Right lobe of liver (tissue), 6 donors: ENCODE results near the gene OR52N5. TPM values are rescaled to one million over a fixed set of nuclear protein-coding genes. Genes with fewer than 3 reads are reported as not detected.

Experiments used
- ATAC-seq, 4 donors: fragments of 200-7000 bp; cut with Tn5 transposase; one replicate each; pipeline ENCODE4 v1.9.1; 2020; ENCODE audit warnings: mild to moderate bottlenecking in 4 of 4, moderate library complexity in 4 of 4
- DNase-seq, 3 donors: peaks; one replicate each; pipeline ENCODE4 v3.0.0-alpha.2; 2020
- H3K27ac ChIP-seq, 3 donors: fragments of 200-600 bp; one replicate each; pipeline ENCODE4 v1.8.0; 2022
- H3K27me3 ChIP-seq, 2 donors: fragments of 200-600 bp; one replicate each; pipeline ENCODE4 v1.8.0; 2022
- H3K36me3 ChIP-seq, 4 donors: fragments of 200-600 bp; sonication (generic) in 1 of 4; one replicate each; pipeline versions ENCODE4 v1.5.1 to v1.8.0; 2017 to 2022; ENCODE audit warnings: control low read depth in 1 of 4
- H3K4me1 ChIP-seq, 4 donors: fragments of 200-600 bp; sonication (generic) in 1 of 4; one replicate each; pipeline versions ENCODE4 v1.5.1 to v1.8.0; 2017 to 2022; ENCODE audit warnings: control low read depth in 1 of 4
- H3K4me3 ChIP-seq, 3 donors: fragments of 200-600 bp; one replicate each; pipeline ENCODE4 v1.8.0; 2022
- H3K9me3 ChIP-seq, 4 donors: fragments of 200-600 bp; sonication (generic) in 1 of 4; one replicate each; pipeline versions ENCODE4 v1.5.1 to v1.8.0; 2017 to 2022; ENCODE audit warnings: control low read depth in 1 of 4
- CTCF ChIP-seq, 4 donors: fragments of 200-600 bp in 3 of 4; fragments of 450-650 bp in 1 of 4; IDR thresholded peaks; one replicate each; pipeline versions ENCODE4 v1.5.1 to v1.8.0; 2016 to 2022; ENCODE audit warnings: antibody characterized with exemption in 4 of 4, mild to moderate bottlenecking in 2 of 4
- POLR2A ChIP-seq: fragments of 450-650 bp; IDR thresholded peaks from one replicate; pipeline ENCODE4 v1.6.1; 2017; ENCODE audit warnings: antibody characterized with exemption, mild to moderate bottlenecking
- WGBS: methylation state at CpG from one replicate; pipeline ENCODE4 v1.1.6; 2018; ENCODE audit warnings: low coverage, low lambda C conversion rate; ENCODE audit not compliant: insufficient coverage; ENCODE audit errors: missing lambda C conversion rate; 5-methylcytosine and 5-hydroxymethylcytosine counted together
- intact Hi-C, 2 donors: fragments of 100-400 bp; cut with DNase I; formaldehyde crosslinking; loops; one replicate each; pipeline versions ENCODE4 v1.11.2 to v1.14.1; 2022
- total RNA-seq, 6 experiments: library from RNA; depleted of rRNA in 2 of 6; stranded (reverse); fragments of >200 nt in 2 of 6; fragmentation: NEBNext Ultra II Directional in 3 of 6; extraction: Animal tissue kit (Norgen Biotek cat#: 25700) in 3 of 6; gene quantifications; one replicate each; pipeline versions ENCODE4 v1.1.0 to v1.2.4, GENCODE V29; 2016 to 2023
- donor health status: DM: no; HTN: yes; CAD: no.
- donor health status: DM: no; HTN: no; CAD: no.
- donor health status: DM: no; HTN: no; CAD: no.
- donor health status: DM: no; HTN: yes; CAD: no.
- donor health status: DM: no; HTN: yes; CAD: no.

The OR52N5 gene
- total RNA-seq, 6 experiments from 2014 or later, result not detected

- H3K4me1 ChIP-seq, result peaks cover 0 to 4% (median 0%) of the 10 kb centered on the region in 4 donors
- no peak overlapping the region for H3K4me3 ChIP-seq
- H3K36me3 ChIP-seq, result no peaks in the 10 kb centered on the region
- no peaks in the 10 kb centered on the region for H3K27me3 ChIP-seq
- 73% methylated on average over 5 of the region's 5 CpGs for WGBS
- DNase-seq, result no peak
- H3K9me3 ChIP-seq, result no peaks in the 10 kb centered on the region
- intact Hi-C loops, result no loop called here
- TF ChIP-seq CTCF (IDR thresholded peaks at IDR 0.05) (no peak), POLR2A (no peak)
- no peak for ATAC-seq
- no peak overlapping the region for H3K27ac ChIP-seq
These were observed 20.8 kb upstream of the OR52N5 start for GRCh38 chr11:5803982-5804381.

- TF ChIP-seq POLR2A (no peak), CTCF (IDR thresholded peaks at IDR 0.05) (no peak)
- WGBS, result 74% methylated on average over 6 of the region's 6 CpGs
- no peak for DNase-seq
- Histone ChIP-seq H3K4me1 (no peaks in the 10 kb centered on the region), H3K9me3 (no peaks in the 10 kb centered on the region), H3K27me3 (no peaks in the 10 kb centered on the region), H3K4me3 (no peak overlapping the region), H3K27ac (no peak overlapping the region), H3K36me3 (no peaks in the 10 kb centered on the region)
- ATAC-seq, result no peak
- intact Hi-C loops, result no loop called here
These were observed 13.4 kb upstream of the OR52N5 start for GRCh38 chr11:5796541-5796940.

- no peak for DNase-seq
- intact Hi-C loops, result no loop called here
- Histone ChIP-seq H3K9me3 (no peaks in the 10 kb centered on the region), H3K27ac (no peak within 1 kb of the TSS), H3K4me3 (no peak within 1 kb of the TSS), H3K27me3 (no peaks in the 10 kb centered on the region), H3K4me1 (no peaks in the 10 kb centered on the region), H3K36me3 (no peaks in the 10 kb centered on the region)
- ATAC-seq, result no peak
- TF ChIP-seq POLR2A, result no peak
- no peak for TF ChIP-seq CTCF (IDR thresholded peaks at IDR 0.05)
- WGBS, result 56% methylated on average over 3 of the region's 3 CpGs
These were observed 8.0 kb upstream of the OR52N5 start, which contains the start of gene OR52N1 for GRCh38 chr11:5791165-5791564. Gene OR52N1 (minus strand): TSS chr11:5791265. CDS start chr11:5788816, 2,449 bp downstream.

- DNase-seq (no peak), ATAC-seq (no peak)
- WGBS, result 60% methylated on average over 1 of the region's 1 CpG
- intact Hi-C loops, result no loop called here
- no peaks in the 10 kb centered on the region for H3K27me3 ChIP-seq
- no peaks in the 10 kb centered on the region for H3K9me3 ChIP-seq
- no peak for TF ChIP-seq CTCF (IDR thresholded peaks at IDR 0.05)
- no peak for TF ChIP-seq POLR2A
- no peak overlapping the region for H3K4me3 ChIP-seq
- no peak overlapping the region for H3K27ac ChIP-seq
- H3K36me3 ChIP-seq, result no peaks in the 10 kb centered on the region
- no peaks in the 10 kb centered on the region for H3K4me1 ChIP-seq
These were observed 16.1 kb downstream of the OR52N5 start for GRCh38 chr11:5767056-5767455.

GRCh38 chr11:5753943-5754342 is 29.2 kb downstream of the OR52N5 start, which contains the start of gene OR52N4:
Gene OR52N4 (plus strand): TSS chr11:5754243. CDS start chr11:5754741, 498 bp downstream.
- 83% methylated on average over 1 of the region's 1 CpG for WGBS
- ATAC-seq (no peak), DNase-seq (no peak)
- H3K9me3 ChIP-seq, result no peaks in the 10 kb centered on the region
- no peaks in the 10 kb centered on the region for H3K4me1 ChIP-seq
- no peak within 1 kb of the TSS for H3K4me3 ChIP-seq
- H3K27me3 ChIP-seq, result no peaks in the 10 kb centered on the region
- intact Hi-C loops, result no loop called here
- H3K27ac ChIP-seq, result no peak within 1 kb of the TSS
- H3K36me3 ChIP-seq, result no peaks in the 10 kb centered on the region
- no peak for TF ChIP-seq CTCF (IDR thresholded peaks at IDR 0.05)
- no peak for TF ChIP-seq POLR2A
